IMR-90 (cell line): ENCODE results near the gene KDM1B. TPM values are rescaled to one million over a fixed set of nuclear protein-coding genes. Genes with fewer than 3 reads are reported as not detected.

Source experiments
- ATAC-seq: fragments of 200-7000 bp; cut with Tn5 transposase; 2 replicates; pipeline ENCODE4 v1.9.1; 2020; ENCODE audit warnings: low read depth, mild to moderate bottlenecking, moderate library complexity
- BruUV-seq: library from RNA; stranded (reverse); fragments of 400-500 nt; replicated peaks from 2 replicates; lab custom pipeline; 2021; lab: Mats Ljungman, UMichigan
- CTCF ChIA-PET: fragments of 300-600 bp; formaldehyde crosslinking; extraction: SDS; loops from one replicate; lab custom pipeline; 2021; ENCODE audit warnings: antibody characterized with exemption; lab: Yijun Ruan, JAX
- POLR2A ChIA-PET: fragments of 300-600 bp; sonication (Branson Sonifier 250); formaldehyde crosslinking; loops from one replicate; lab custom pipeline; 2022; ENCODE audit warnings: antibody characterized with exemption; ENCODE audit not compliant: unreplicated experiment; lab: Charles Lee
- DNase-seq: peaks from one replicate; pipeline ENCODE4 v3.0.0; 2013
- H2AFZ ChIP-seq: replicated peaks from 2 replicates; pipeline ENCODE3; 2013; ENCODE audit warnings: low read length, mild to moderate bottlenecking; ENCODE audit not compliant: poor library complexity
- H2AK5ac ChIP-seq: 2 replicates; pipeline ENCODE4 v1.6.1; 2013; ENCODE audit warnings: low read depth, low read length, inconsistent platforms
- H2AK9ac ChIP-seq: replicated peaks from 2 replicates; pipeline ENCODE3; 2013; ENCODE audit warnings: mild to moderate bottlenecking, low read depth, low read length, moderate library complexity; ENCODE audit not compliant: poor library complexity
- H2BK120ac ChIP-seq: 2 replicates; pipeline ENCODE4 v1.6.1; 2013; ENCODE audit warnings: low read depth, low read length, inconsistent platforms
- H2BK15ac ChIP-seq: 3 replicates; pipeline ENCODE4 v1.6.1; 2013; ENCODE audit warnings: low read depth, low read length, inconsistent platforms
- H2BK20ac ChIP-seq: 2 replicates; pipeline ENCODE4 v1.6.1; 2013; ENCODE audit warnings: low read depth, mild to moderate bottlenecking, inconsistent platforms, low read length, moderate library complexity
- H2BK5ac ChIP-seq: 2 replicates; pipeline ENCODE4 v1.6.1; 2013; ENCODE audit warnings: mild to moderate bottlenecking, low read depth, low read length, inconsistent platforms; ENCODE audit not compliant: poor library complexity, severe bottlenecking
- H3K14ac ChIP-seq: replicated peaks from 2 replicates; pipeline ENCODE4 v1.6.1; 2013; ENCODE audit warnings: low read depth, low read length, inconsistent platforms
- H3K18ac ChIP-seq: 2 replicates; pipeline ENCODE4 v1.6.1; 2013; ENCODE audit warnings: low read depth, low read length, control low read depth
- H3K23ac ChIP-seq: 2 replicates; pipeline ENCODE4 v1.6.1; 2013; ENCODE audit warnings: low read depth, low read length, inconsistent platforms
- H3K27ac ChIP-seq: 2 replicates; pipeline ENCODE4 v1.5.1; 2013; ENCODE audit warnings: mild to moderate bottlenecking, control low read depth, low read length; ENCODE audit not compliant: insufficient read depth
- H3K27me3 ChIP-seq: 2 replicates; pipeline ENCODE4 v1.6.1; 2013; ENCODE audit warnings: low read length; ENCODE audit not compliant: control insufficient read depth, insufficient read depth
- H3K36me3 ChIP-seq: 2 replicates; pipeline ENCODE4 v1.6.1; 2013; ENCODE audit warnings: low read length, mixed read lengths; ENCODE audit not compliant: control insufficient read depth, insufficient read depth
- H3K4ac ChIP-seq: 2 replicates; pipeline ENCODE4 v1.6.1; 2013; ENCODE audit warnings: low read depth, low read length, inconsistent platforms
- H3K4me1 ChIP-seq: 2 replicates; pipeline ENCODE4 v1.6.1; 2013; ENCODE audit warnings: low read length, mixed read lengths; ENCODE audit not compliant: control insufficient read depth, insufficient read depth
- H3K4me2 ChIP-seq: 2 replicates; pipeline ENCODE4 v1.6.1; 2013; ENCODE audit warnings: low read depth, mild to moderate bottlenecking, control low read depth, low read length, moderate library complexity
- H3K4me3 ChIP-seq: 2 replicates; pipeline ENCODE4 v1.5.1; 2013; ENCODE audit warnings: low read depth, mild to moderate bottlenecking, control low read depth, low read length, moderate library complexity; ENCODE audit not compliant: insufficient read depth
- H3K56ac ChIP-seq: 2 replicates; pipeline ENCODE4 v1.6.1; 2013; ENCODE audit warnings: low read length, inconsistent platforms; ENCODE audit not compliant: insufficient read depth; ENCODE audit errors: extremely low read depth
- H3K79me1 ChIP-seq, 2 experiments: 2 replicates each; pipeline ENCODE4 v1.6.1; 2013; ENCODE audit warnings: low read length in 2 of 2, inconsistent platforms in 1 of 2, low read depth in 1 of 2
- H3K9ac ChIP-seq: 2 replicates; pipeline ENCODE4 v1.6.1; 2013; ENCODE audit warnings: low read depth, low read length, control low read depth
- H3K9me1 ChIP-seq: 2 replicates; pipeline ENCODE4 v1.6.1; 2013; ENCODE audit warnings: low read length, inconsistent platforms; ENCODE audit not compliant: insufficient read depth
- H3K9me3 ChIP-seq: 2 replicates; pipeline ENCODE4 v1.6.1; 2013; ENCODE audit warnings: low read length; ENCODE audit not compliant: control insufficient read depth, insufficient read depth
- H4K20me1 ChIP-seq: 2 replicates; pipeline ENCODE4 v1.6.1; 2013; ENCODE audit warnings: low read length, inconsistent platforms; ENCODE audit not compliant: insufficient read depth
- H4K5ac ChIP-seq: 2 replicates; pipeline ENCODE4 v1.6.1; 2013; ENCODE audit warnings: mild to moderate bottlenecking, low read depth, low read length, control low read depth
- H4K8ac ChIP-seq, 2 experiments: 2 replicates each; pipeline ENCODE4 v1.6.1; 2013; ENCODE audit warnings: low read depth in 2 of 2, low read length in 2 of 2, control low read depth in 1 of 2, inconsistent platforms in 1 of 2
- H4K91ac ChIP-seq: 2 replicates; pipeline ENCODE4 v1.6.1; 2013; ENCODE audit warnings: low read depth, low read length, inconsistent platforms; ENCODE audit not compliant: insufficient read depth
- NFE2L2 ChIP-seq: fragments of 150-350 bp; IDR thresholded peaks from 2 replicates; pipeline ENCODE4 v1.6.1; 2016; ENCODE audit warnings: low read depth, mild to moderate bottlenecking, low read length
- POLR2A ChIP-seq: IDR thresholded peaks from 2 replicates; pipeline ENCODE4 v1.6.1; 2012; ENCODE audit warnings: mild to moderate bottlenecking, low read depth, low read length
- dilution Hi-C: fragments of 300-500 bp; cut with HindIII; formaldehyde crosslinking; loops from one replicate; pipeline ENCODE4 v1.14.3; 2018; ENCODE audit warnings: low sequenced_read_pairs; ENCODE audit not compliant: unreplicated experiment
- in situ Hi-C: fragments of 300-500 bp; cut with MboI; formaldehyde crosslinking; loops from 3 replicates; pipeline ENCODE4 v1.14.3; 2019; ENCODE audit warnings: low sequenced_read_pairs, inconsistent platforms, mixed read lengths
- intact Hi-C: fragments of 100-400 bp; cut with micrococcal nuclease; formaldehyde crosslinking; loops from 2 replicates; pipeline ENCODE4 v1.10.0; 2022
- polyA plus RNA-seq, 3 experiments: library from polyadenylated mRNA; depleted of rRNA; stranded (reverse); fragments of >200 nt; gene quantifications; 2 replicates each; pipeline ENCODE4 v1.2.3, GENCODE V29; 2012; ENCODE audit warnings: low replicate concordance in 1 of 3
- total RNA-seq: library from RNA; depleted of rRNA; stranded (reverse); fragments of >200 nt; gene quantifications from 2 replicates; pipeline ENCODE4 v1.2.3, GENCODE V29; 2012

KDM1B gene
- total and polyA plus RNA-seq, 2 of the 4 experiments (the other 2 are of a cell fraction): 13.2 to 16.7 TPM

GRCh38 chr6:18246205-18246604 lies 91.0 kb downstream of the KDM1B start:
- BruUV-seq: no TSS peak

More at GRCh38 chr6:18246205-18246604, 91.0 kb downstream of the KDM1B start:
- no peak overlapping the region for H2BK5ac ChIP-seq
- no peaks in the 10 kb centered on the region for H3K9me3 ChIP-seq
- H3K18ac ChIP-seq: no peak overlapping the region
- H3K9ac ChIP-seq: no peak overlapping the region
- H4K5ac ChIP-seq: no peak overlapping the region
- H3K56ac ChIP-seq: no peak overlapping the region
- CTCF ChIA-PET: no interaction called here
- dilution Hi-C loops (no loop called here), intact Hi-C loops (loop anchor here (10.0 kb wide), 1 partner anchor 391 kb away; no protein-coding TSS in a partner anchor), in situ Hi-C loops (no loop called here)
- peaks cover 24 to 60% of the 10 kb centered on the region in 2 experiments for H3K79me1 ChIP-seq
- no peak overlapping the region for H3K4me3 ChIP-seq
- TF ChIP-seq NFE2L2: no peak
- no peak for TF ChIP-seq POLR2A
- no peak overlapping the region for H3K4ac ChIP-seq
- POLR2A ChIA-PET: no interaction called here
- DNase-seq: no peak
- H4K20me1 ChIP-seq: no peaks in the 10 kb centered on the region; the same call in 1 of the 2 replicates
- no peak overlapping the region for H2BK15ac ChIP-seq
- peaks cover 26% of the 10 kb centered on the region for H3K36me3 ChIP-seq
- H2AFZ ChIP-seq: no peak overlapping the region
- 0 out of 2 replicates have a peak, but pooled peaks cover 3% of the 10 kb centered on the region for H3K9me1 ChIP-seq
- no peak overlapping the region for H3K23ac ChIP-seq
- H2AK5ac ChIP-seq: no peak overlapping the region
- H2BK120ac ChIP-seq: no peak overlapping the region
- H3K27ac ChIP-seq: no peak overlapping the region
- peaks cover 5% of the 10 kb centered on the region for H3K4me1 ChIP-seq
- H3K27me3 ChIP-seq: no peaks in the 10 kb centered on the region
- no peak overlapping the region for H2BK20ac ChIP-seq
- no peak for ATAC-seq
- no peak overlapping the region for H3K4me2 ChIP-seq
- H4K8ac ChIP-seq: no peak overlapping the region
- no peak overlapping the region for H2AK9ac ChIP-seq
- no peak overlapping the region for H4K91ac ChIP-seq
- no peak overlapping the region for H3K14ac ChIP-seq
